ENCODE measurements around the gene GTF3C2. TPM values are rescaled to one million over a fixed set of nuclear protein-coding genes. Genes with fewer than 3 reads are reported as not detected.
A peak's percentile ranks its signal among the peaks of the same experiment; 100 is the strongest.

Gene GTF3C2
- total RNA-seq, 5 donors from 2014 or later (not counting 1 experiment from before 2014, with no cell fraction given): 69.8 to 89.9 (median 82.1) TPM

DNA sequence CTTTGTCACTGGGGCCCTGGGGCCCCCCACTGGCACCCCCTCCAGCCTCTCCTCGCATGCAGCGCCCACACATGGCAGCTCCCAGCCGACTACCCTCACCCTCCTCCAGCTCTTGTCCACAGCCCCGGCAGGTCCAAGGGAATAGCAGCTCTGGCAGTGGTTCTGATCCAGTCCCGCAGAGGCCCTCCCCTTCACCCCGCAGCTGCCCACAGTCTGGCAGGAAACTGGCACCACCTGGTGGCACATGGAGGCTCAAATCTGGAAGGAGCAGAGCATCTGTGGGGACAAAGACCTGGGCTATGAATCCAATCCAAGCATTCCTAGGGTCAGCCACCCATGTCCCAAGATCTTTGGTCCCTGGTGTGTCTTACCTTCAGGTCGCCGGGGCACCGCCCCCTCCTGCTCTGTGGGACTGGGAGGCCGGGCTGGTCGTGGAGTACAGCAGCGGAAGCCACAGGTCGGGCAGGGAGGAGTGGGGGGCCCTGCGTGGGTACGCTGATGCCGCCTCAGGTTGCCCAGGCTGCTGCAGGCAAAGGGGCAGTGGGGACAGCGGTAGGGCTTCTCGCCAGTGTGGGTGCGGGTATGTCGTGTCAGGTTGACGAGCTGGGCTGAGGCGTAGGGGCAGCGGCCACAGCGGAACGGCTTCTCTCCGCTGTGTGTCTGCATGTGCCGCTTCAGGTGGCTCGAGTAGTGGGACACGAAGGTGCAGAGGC, 21.7 kb upstream of the GTF3C2 start:
- Histone ChIP-seq H3K4me3 (ENCODE audit: control insufficient read depth in 1 of 2, extremely low read depth in 1 of 2, low read length in 1 of 2) (no peak overlapping the region), H3K36me3 (ENCODE audit: control insufficient read depth in 2 of 2, extremely low read depth in 1 of 2, insufficient read depth in 1 of 2, low read length in 1 of 2) (peaks cover 31 to 55% of the 10 kb centered on the region in 2 donors), H3K27ac (ENCODE audit: low read length) (no peak overlapping the region), H3K4me1 (ENCODE audit: control insufficient read depth in 1 of 2, extremely low read depth in 1 of 2, insufficient read depth in 2 of 2, low read length in 2 of 2) (peaks cover 8 to 22% of the 10 kb centered on the region in 2 experiments), H3K9me3 (no peaks in the 10 kb centered on the region), H3K27me3 (replicated peaks in 1 of 2; ENCODE audit: control insufficient read depth in 2 of 2, extremely low read depth in 1 of 2, insufficient read depth in 2 of 2, low read length in 1 of 2) (no peaks in the 10 kb centered on the region)
- peak in 2 of 35 experiments; percentile 23 to 26 for DNase-seq
- Mint-ChIP-seq H3K9me3 (no peaks in the 10 kb centered on the region), H3K36me3 (peaks cover 37% of the 10 kb centered on the region), H3K4me3 (no peak overlapping the region), H3K27ac (no peak overlapping the region), H3K27me3 (no peaks in the 10 kb centered on the region), H3K4me1 (peaks cover 32 to 41% (median 39%) of the 10 kb centered on the region in 3 donors)
- POLR2A ChIA-PET: no interaction called here
- CTCF ChIA-PET: interaction anchor here in 1 of 2 donors (0.5 kb wide), 1 partner anchor 251 kb away, joined by 5 read pairs; no protein-coding TSS in a partner anchor
- 94% methylated on average over 18 of the region's 29 CpGs for WGBS (ENCODE audit: insufficient coverage)
- ATAC-seq (replicated peaks in 1 of 4): no peak

DNA sequence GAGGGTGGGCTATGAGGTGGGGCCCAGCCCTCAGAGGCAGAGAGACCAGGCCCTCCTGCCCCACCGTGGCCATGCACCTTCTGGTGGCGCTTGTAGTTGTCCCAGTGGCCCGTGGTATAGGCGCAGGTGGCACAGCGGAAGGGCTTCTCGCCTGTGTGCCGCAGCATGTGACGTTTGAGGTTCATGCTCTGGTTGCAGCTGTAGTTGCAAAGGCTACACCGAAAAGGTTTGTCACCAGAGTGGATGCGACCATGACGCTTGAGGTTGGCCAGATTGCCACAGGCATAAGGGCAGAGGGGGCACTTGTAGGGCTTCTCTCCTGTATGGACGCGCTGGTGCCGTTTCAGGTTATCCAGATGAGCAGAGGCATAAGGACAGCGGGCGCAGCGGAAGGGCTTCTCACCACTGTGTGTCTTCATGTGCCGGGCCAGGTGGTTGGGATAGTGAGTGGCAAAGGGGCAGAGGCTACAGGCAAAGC, 21.1 kb upstream of the GTF3C2 start:
- ChIA-PET CTCF (no interaction called here), POLR2A (no interaction called here)
- Histone ChIP-seq H3K27ac (ENCODE audit: low read length) (no peak overlapping the region), H3K4me1 (ENCODE audit: control insufficient read depth in 1 of 2, extremely low read depth in 1 of 2, insufficient read depth in 2 of 2, low read length in 2 of 2) (peaks cover 10 to 26% of the 10 kb centered on the region in 2 experiments), H3K27me3 (replicated peaks in 1 of 2; ENCODE audit: control insufficient read depth in 2 of 2, extremely low read depth in 1 of 2, insufficient read depth in 2 of 2, low read length in 1 of 2) (no peaks in the 10 kb centered on the region), H3K9me3 (no peaks in the 10 kb centered on the region), H3K4me3 (ENCODE audit: control insufficient read depth in 1 of 2, extremely low read depth in 1 of 2, low read length in 1 of 2) (no peak overlapping the region), H3K36me3 (ENCODE audit: control insufficient read depth in 2 of 2, extremely low read depth in 1 of 2, insufficient read depth in 1 of 2, low read length in 1 of 2) (peaks cover 29 to 57% of the 10 kb centered on the region in 2 donors)
- peaks cover 37 to 46% (median 45%) of the 10 kb centered on the region in 3 donors for H3K4me1 Mint-ChIP-seq
- H3K27me3 Mint-ChIP-seq: no peaks in the 10 kb centered on the region
- ATAC-seq (replicated peaks in 1 of 4) (no peak), DNase-seq (no peak)
- H3K9me3 Mint-ChIP-seq: no peaks in the 10 kb centered on the region
- WGBS (ENCODE audit: insufficient coverage): 93% methylated on average over 18 of the region's 18 CpGs
- peaks cover 39% of the 10 kb centered on the region for H3K36me3 Mint-ChIP-seq
- H3K4me3 Mint-ChIP-seq: peak overlapping the region in 1 of 3 donors; percentile 24
- peak overlapping the region in 1 of 2 donors; percentile 55 for H3K27ac Mint-ChIP-seq

DNA sequence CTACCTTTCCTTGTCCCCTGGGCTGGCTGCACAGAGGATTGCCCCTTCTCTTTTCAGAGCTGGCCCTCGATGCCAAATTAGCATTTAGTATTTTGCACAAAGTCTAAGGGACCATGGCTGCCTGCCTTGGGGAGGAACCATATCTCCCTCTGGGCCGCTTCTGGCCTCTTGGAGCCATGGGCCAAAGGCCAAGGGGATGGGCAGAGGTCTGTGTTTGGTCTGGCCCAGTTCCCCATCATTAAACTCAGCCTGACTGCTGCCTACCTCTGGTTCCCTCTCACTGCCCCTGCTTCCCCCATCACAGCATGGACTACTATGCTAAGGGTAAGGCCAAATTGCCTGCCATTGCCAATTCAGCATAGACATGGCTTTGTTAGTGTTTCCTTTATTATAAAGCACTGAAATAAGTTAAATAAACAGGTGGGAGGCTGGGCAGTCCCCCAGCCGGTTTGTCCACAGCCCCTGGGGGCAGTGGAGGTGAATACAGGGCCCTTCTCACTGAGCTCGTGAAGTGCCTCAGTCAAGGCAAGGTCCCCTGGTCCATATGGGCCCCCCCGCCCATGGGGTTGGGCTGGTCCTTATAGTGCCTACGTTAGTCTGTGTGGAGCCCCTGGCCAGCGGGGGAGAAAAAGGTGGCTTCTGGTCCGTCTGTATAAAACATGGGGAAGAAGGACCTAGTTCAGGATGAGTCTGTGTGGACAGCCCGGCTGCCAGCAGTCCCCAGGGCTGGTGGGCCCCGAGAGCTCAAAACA, 20.5 kb upstream of the GTF3C2 start:
- Histone ChIP-seq H3K27me3 (replicated peaks in 1 of 2; ENCODE audit: control insufficient read depth in 2 of 2, extremely low read depth in 1 of 2, insufficient read depth in 2 of 2, low read length in 1 of 2) (no peaks in the 10 kb centered on the region), H3K27ac (ENCODE audit: low read length) (no peak overlapping the region), H3K4me3 (ENCODE audit: control insufficient read depth in 1 of 2, extremely low read depth in 1 of 2, low read length in 1 of 2) (no peak overlapping the region), H3K36me3 (ENCODE audit: control insufficient read depth in 2 of 2, extremely low read depth in 1 of 2, insufficient read depth in 1 of 2, low read length in 1 of 2) (peaks cover 29 to 59% of the 10 kb centered on the region in 2 donors), H3K4me1 (ENCODE audit: control insufficient read depth in 1 of 2, extremely low read depth in 1 of 2, insufficient read depth in 2 of 2, low read length in 2 of 2) (peaks cover 13 to 32% of the 10 kb centered on the region in 2 experiments), H3K9me3 (no peaks in the 10 kb centered on the region)
- WGBS (ENCODE audit: insufficient coverage): 100% methylated on average over 7 of the region's 10 CpGs
- Mint-ChIP-seq H3K27ac (peak overlapping the region in 1 of 2 donors; percentile 11), H3K4me1 (peaks cover 43 to 50% (median 50%) of the 10 kb centered on the region in 3 donors), H3K9me3 (no peaks in the 10 kb centered on the region), H3K4me3 (no peak overlapping the region), H3K36me3 (peaks cover 40% of the 10 kb centered on the region), H3K27me3 (no peaks in the 10 kb centered on the region)
- ATAC-seq (replicated peaks in 1 of 4): no peak
- ChIA-PET POLR2A (no interaction called here), CTCF (no interaction called here)
- no peak for DNase-seq

DNA sequence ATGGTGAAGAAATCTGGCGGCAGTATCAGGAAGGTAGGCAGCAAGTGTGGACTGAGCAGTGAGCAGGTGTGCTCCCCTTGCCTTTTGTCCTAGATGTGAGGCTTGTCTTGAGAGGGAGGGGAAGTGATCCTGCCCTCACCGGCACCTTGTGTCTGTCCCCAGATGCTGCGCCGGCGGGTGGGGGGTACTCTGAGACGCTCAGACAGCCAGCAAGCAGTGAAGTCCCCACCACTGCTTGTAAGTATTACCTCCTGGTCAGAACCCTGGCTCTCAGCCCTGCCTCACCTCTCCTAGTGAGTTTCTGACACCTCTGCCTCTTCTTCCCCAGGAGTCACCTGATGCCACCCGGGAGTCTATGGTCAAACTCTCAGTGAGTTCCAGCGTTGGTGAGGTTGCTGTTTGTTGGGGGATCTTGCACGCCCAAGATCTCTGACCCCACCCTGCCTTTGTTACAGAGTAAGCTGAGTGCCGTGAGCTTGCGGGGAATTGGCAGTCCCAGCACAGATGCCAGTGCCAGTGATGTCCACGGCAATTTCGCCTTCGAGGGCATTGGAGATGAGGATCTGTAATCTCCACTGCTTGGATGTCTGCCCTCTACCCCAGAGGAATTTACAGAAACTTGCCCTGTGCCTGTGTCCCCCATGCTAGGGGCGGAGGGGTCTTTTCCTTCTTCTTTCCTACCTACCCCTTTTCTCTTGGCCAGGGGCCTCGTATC, 19.7 kb upstream of the GTF3C2 start:
- Mint-ChIP-seq H3K9me3 (no peaks in the 10 kb centered on the region), H3K4me3 (no peak overlapping the region), H3K27me3 (no peaks in the 10 kb centered on the region), H3K36me3 (peaks cover 39% of the 10 kb centered on the region), H3K4me1 (peaks cover 46 to 54% (median 54%) of the 10 kb centered on the region in 3 donors), H3K27ac (no peak overlapping the region)
- no peak for DNase-seq
- CTCF ChIA-PET: no interaction called here
- POLR2A ChIA-PET: no interaction called here
- no peaks in the 10 kb centered on the region for H3K9me3 ChIP-seq
- no peak overlapping the region for H3K27ac ChIP-seq (ENCODE audit: low read length)
- H3K4me1 ChIP-seq (ENCODE audit: control insufficient read depth in 1 of 2, extremely low read depth in 1 of 2, insufficient read depth in 2 of 2, low read length in 2 of 2): peaks cover 17 to 38% of the 10 kb centered on the region in 2 experiments
- peaks cover 25 to 59% of the 10 kb centered on the region in 2 donors for H3K36me3 ChIP-seq (ENCODE audit: control insufficient read depth in 2 of 2, extremely low read depth in 1 of 2, insufficient read depth in 1 of 2, low read length in 1 of 2)
- no peak for ATAC-seq (replicated peaks in 1 of 4)
- H3K4me3 ChIP-seq (ENCODE audit: control insufficient read depth in 1 of 2, extremely low read depth in 1 of 2, low read length in 1 of 2): no peak overlapping the region
- H3K27me3 ChIP-seq (replicated peaks in 1 of 2; ENCODE audit: control insufficient read depth in 2 of 2, extremely low read depth in 1 of 2, insufficient read depth in 2 of 2, low read length in 1 of 2): no peaks in the 10 kb centered on the region
- 95% methylated on average over 9 of the region's 16 CpGs for WGBS (ENCODE audit: insufficient coverage)

DNA sequence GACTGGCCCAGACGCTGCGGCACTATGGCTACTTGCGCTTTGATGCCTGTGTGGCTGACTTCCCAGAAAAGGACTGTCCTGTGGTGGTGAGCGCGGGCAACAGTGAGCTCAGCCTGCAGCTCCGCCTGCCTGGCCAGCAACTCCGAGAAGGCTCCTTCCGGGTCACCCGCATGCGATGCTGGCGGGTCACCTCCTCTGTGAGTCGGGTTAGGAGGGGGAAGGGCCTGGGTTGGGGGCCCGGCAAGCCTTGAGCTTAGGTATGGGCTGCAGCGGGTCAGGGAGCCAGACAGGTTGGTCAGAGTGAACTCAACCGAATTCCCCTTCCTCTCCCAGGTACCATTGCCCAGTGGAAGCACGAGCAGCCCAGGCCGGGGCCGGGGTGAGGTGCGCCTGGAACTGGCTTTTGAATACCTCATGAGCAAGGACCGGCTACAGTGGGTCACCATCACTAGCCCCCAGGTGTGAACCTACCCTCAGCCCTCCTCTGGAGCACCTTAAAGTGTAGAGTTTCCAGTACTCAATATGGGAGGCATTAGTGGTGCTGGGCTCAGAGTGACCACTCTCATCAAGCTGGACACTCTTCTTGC, 19.0 kb upstream of the GTF3C2 start:
- peaks cover 41% of the 10 kb centered on the region for H3K36me3 Mint-ChIP-seq
- ATAC-seq (replicated peaks in 1 of 4) (no peak), DNase-seq (no peak)
- Histone ChIP-seq H3K9me3 (no peaks in the 10 kb centered on the region), H3K27ac (ENCODE audit: low read length) (no peak overlapping the region), H3K4me1 (ENCODE audit: control insufficient read depth in 1 of 2, extremely low read depth in 1 of 2, insufficient read depth in 2 of 2, low read length in 2 of 2) (peaks cover 19 to 35% of the 10 kb centered on the region in 2 experiments), H3K36me3 (ENCODE audit: control insufficient read depth in 2 of 2, extremely low read depth in 1 of 2, insufficient read depth in 1 of 2, low read length in 1 of 2) (peaks cover 24 to 59% of the 10 kb centered on the region in 2 donors), H3K4me3 (ENCODE audit: control insufficient read depth in 1 of 2, extremely low read depth in 1 of 2, low read length in 1 of 2) (no peak overlapping the region), H3K27me3 (replicated peaks in 1 of 2; ENCODE audit: control insufficient read depth in 2 of 2, extremely low read depth in 1 of 2, insufficient read depth in 2 of 2, low read length in 1 of 2) (no peaks in the 10 kb centered on the region)
- ChIA-PET POLR2A (no interaction called here), CTCF (no interaction called here)
- H3K9me3 Mint-ChIP-seq: no peaks in the 10 kb centered on the region
- H3K27me3 Mint-ChIP-seq: no peaks in the 10 kb centered on the region
- WGBS (ENCODE audit: insufficient coverage): 97% methylated on average over 13 of the region's 20 CpGs
- no peak overlapping the region for H3K4me3 Mint-ChIP-seq
- H3K27ac Mint-ChIP-seq: no peak overlapping the region
- H3K4me1 Mint-ChIP-seq: peaks cover 43 to 52% (median 50%) of the 10 kb centered on the region in 3 donors

DNA sequence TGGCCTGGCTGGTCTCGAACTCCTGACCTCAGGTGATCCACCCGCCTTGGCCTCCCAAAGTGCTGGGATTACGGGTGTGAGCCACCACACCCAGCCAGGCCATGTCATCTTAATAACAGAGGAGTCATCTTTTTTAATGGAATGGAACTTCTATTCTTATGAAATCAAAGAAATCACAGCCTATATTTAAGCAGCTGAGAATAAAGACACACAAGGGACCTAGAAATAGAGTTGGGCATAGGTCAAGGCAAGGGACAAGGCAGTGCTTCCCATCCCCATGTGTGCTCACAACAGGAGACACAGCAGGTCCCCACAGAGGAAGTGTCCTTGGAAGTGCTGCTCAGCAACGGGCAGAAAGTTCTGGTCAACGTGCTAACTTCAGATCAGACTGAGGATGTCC, 17.0 kb upstream of the GTF3C2 start:
- H3K4me3 Mint-ChIP-seq: peak overlapping the region in 1 of 3 donors; percentile 28
- H3K4me1 ChIP-seq (ENCODE audit: control insufficient read depth in 1 of 2, extremely low read depth in 1 of 2, insufficient read depth in 2 of 2, low read length in 2 of 2): peaks cover 20 to 39% of the 10 kb centered on the region in 2 experiments
- H3K36me3 Mint-ChIP-seq: peaks cover 49% of the 10 kb centered on the region
- H3K36me3 ChIP-seq (ENCODE audit: control insufficient read depth in 2 of 2, extremely low read depth in 1 of 2, insufficient read depth in 1 of 2, low read length in 1 of 2): peaks cover 24 to 60% of the 10 kb centered on the region in 2 donors
- peaks cover 41 to 54% (median 49%) of the 10 kb centered on the region in 3 donors for H3K4me1 Mint-ChIP-seq
- H3K4me3 ChIP-seq (ENCODE audit: control insufficient read depth in 1 of 2, extremely low read depth in 1 of 2, low read length in 1 of 2): no peak overlapping the region
- H3K27me3 ChIP-seq (replicated peaks in 1 of 2; ENCODE audit: control insufficient read depth in 2 of 2, extremely low read depth in 1 of 2, insufficient read depth in 2 of 2, low read length in 1 of 2): no peaks in the 10 kb centered on the region
- H3K27ac Mint-ChIP-seq: no peak overlapping the region
- H3K9me3 Mint-ChIP-seq: no peaks in the 10 kb centered on the region
- DNase-seq: no peak
- WGBS (ENCODE audit: insufficient coverage): 100% methylated on average over 3 of the region's 5 CpGs
- no peak for ATAC-seq (replicated peaks in 1 of 4)
- no peaks in the 10 kb centered on the region for H3K27me3 Mint-ChIP-seq
- POLR2A ChIA-PET: interaction anchor here in 1 of 2 donors (0.7 kb wide), 1 partner anchor 30 kb away, joined by 3 read pairs; no protein-coding TSS in a partner anchor
- CTCF ChIA-PET: no interaction called here
- no peaks in the 10 kb centered on the region for H3K9me3 ChIP-seq
- H3K27ac ChIP-seq (ENCODE audit: low read length): no peak overlapping the region
